Natural killer cell (primary cell): ENCODE results near the gene AP2B1. TPM values are rescaled to one million over a fixed set of nuclear protein-coding genes. Genes with fewer than 3 reads are reported as not detected.
A peak's percentile ranks its signal among the peaks of the same experiment; 100 is the strongest.

ENCODE experiments used
- ATAC-seq, 3 donors: fragments of 150-1000 bp in 2 of 3; fragments of 200-7000 bp in 1 of 3; cut with Tn5 transposase; 1 replicate in 1 of 3; 2 replicates in 2 of 3; pipeline ENCODE4 v1.10.0; 2021; ENCODE audit warnings: mild to moderate bottlenecking in 2 of 3, moderate library complexity in 2 of 3
- DNase-seq, 2 donors: peaks; one replicate each; pipeline versions ENCODE4 v3.0.0 to v3.0.0-alpha.2; 2013 to 2021; ENCODE audit warnings: mixed read lengths in 1 of 2
- H3K27ac ChIP-seq: one replicate; pipeline ENCODE4 v1.5.1; 2013; ENCODE audit warnings: mild to moderate bottlenecking, low read length
- H3K27me3 ChIP-seq: one replicate; pipeline ENCODE4 v1.6.1; 2013; ENCODE audit warnings: low read length; ENCODE audit not compliant: control insufficient read depth, insufficient read depth
- H3K36me3 ChIP-seq: one replicate; pipeline ENCODE4 v1.6.1; 2013; ENCODE audit warnings: low read length; ENCODE audit not compliant: control insufficient read depth, insufficient read depth
- H3K4me1 ChIP-seq: one replicate; pipeline ENCODE4 v1.6.1; 2013; ENCODE audit warnings: low read length; ENCODE audit not compliant: control insufficient read depth, insufficient read depth
- H3K4me3 ChIP-seq: one replicate; pipeline ENCODE4 v1.5.1; 2013; ENCODE audit warnings: low read length
- H3K9me3 ChIP-seq: one replicate; pipeline ENCODE4 v1.6.1; 2013; ENCODE audit warnings: low read length; ENCODE audit not compliant: control insufficient read depth, insufficient read depth
- H3K27ac Mint-ChIP-seq, 2 donors: one replicate each; pipeline ENCODE4 v1.8.0; 2022; ENCODE audit warnings: mild to moderate bottlenecking in 2 of 2, mixed read lengths in 2 of 2, moderate library complexity in 1 of 2
- H3K27me3 Mint-ChIP-seq, 2 donors: one replicate each; pipeline ENCODE4 v1.8.0; 2022; ENCODE audit warnings: low read depth in 2 of 2, mixed read lengths in 2 of 2
- H3K36me3 Mint-ChIP-seq: one replicate; pipeline ENCODE4 v1.8.0; 2022; ENCODE audit warnings: mixed read lengths
- H3K4me1 Mint-ChIP-seq, 2 donors: one replicate each; pipeline ENCODE4 v1.8.0; 2022; ENCODE audit warnings: mixed read lengths in 2 of 2
- H3K4me3 Mint-ChIP-seq: one replicate; pipeline ENCODE4 v1.8.0; 2022; ENCODE audit warnings: mild to moderate bottlenecking, moderate library complexity, mixed read lengths
- H3K9me3 Mint-ChIP-seq, 2 donors: one replicate each; pipeline ENCODE4 v1.8.0; 2022; ENCODE audit warnings: mixed read lengths in 2 of 2
- WGBS: methylation state at CpG from one replicate; pipeline ENCODE4 v1.1.7; 2013; ENCODE audit warnings: missing lambda C conversion rate; ENCODE audit not compliant: insufficient coverage; 5-methylcytosine and 5-hydroxymethylcytosine counted together
- intact Hi-C: fragments of 100-400 bp; cut with micrococcal nuclease; formaldehyde crosslinking; loops from one replicate; pipeline ENCODE4 v1.14.2; 2022
- total RNA-seq, 4 donors: library from RNA; stranded (reverse); fragments of 120-200 nt in 1 of 4; gene quantifications; one replicate each; pipeline versions ENCODE4 v1.2.3 to v1.2.4, GENCODE V29; 2013 to 2022
- TF ChIP-seq, protein P1 (sequence below): fragments of 200-600 bp; IDR thresholded peaks from one replicate; pipeline ENCODE4 v1.8.0; 2022; ENCODE audit warnings: antibody characterized with exemption

Gene AP2B1
- total RNA-seq, 3 donors from 2014 or later (not counting 1 experiment from before 2014, with no cell fraction given) = 111 to 148 (median 139) TPM

DNA sequence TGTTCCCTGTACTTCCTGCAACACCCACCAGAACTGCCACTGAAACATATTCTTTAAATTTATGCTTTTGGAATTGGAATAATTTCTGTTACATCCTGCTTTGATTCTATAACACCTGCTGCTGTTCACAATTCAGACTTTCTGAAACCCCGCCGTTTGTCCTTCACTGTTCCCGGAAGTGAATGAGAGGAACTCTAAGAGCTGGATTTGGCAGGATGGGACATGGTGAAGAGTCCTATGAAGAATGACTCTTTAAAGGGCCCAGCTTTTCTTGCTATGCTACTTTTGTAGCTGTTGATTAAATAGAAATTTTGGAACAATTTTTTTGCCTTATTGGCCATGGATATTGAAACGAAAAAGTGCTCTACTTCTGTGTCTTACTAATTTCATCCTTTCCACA lies 8.9 kb downstream of the AP2B1 start:
- Mint-ChIP-seq H3K27ac (peak overlapping the region in 1 of 2 donors; percentile 1), H3K4me1 (peaks cover 0 to 4% of the 10 kb centered on the region in 2 donors), H3K9me3 (no peaks in the 10 kb centered on the region), H3K27me3 (no peaks in the 10 kb centered on the region), H3K36me3 (peaks cover 33% of the 10 kb centered on the region), H3K4me3 (no peak overlapping the region)
- no peak for ATAC-seq
- Histone ChIP-seq H3K4me1 (no peaks in the 10 kb centered on the region), H3K36me3 (peaks cover 62% of the 10 kb centered on the region), H3K27me3 (no peaks in the 10 kb centered on the region), H3K27ac (no peak overlapping the region), H3K4me3 (no peak overlapping the region), H3K9me3 (no peaks in the 10 kb centered on the region)
- TF ChIP-seq, protein P1, sequence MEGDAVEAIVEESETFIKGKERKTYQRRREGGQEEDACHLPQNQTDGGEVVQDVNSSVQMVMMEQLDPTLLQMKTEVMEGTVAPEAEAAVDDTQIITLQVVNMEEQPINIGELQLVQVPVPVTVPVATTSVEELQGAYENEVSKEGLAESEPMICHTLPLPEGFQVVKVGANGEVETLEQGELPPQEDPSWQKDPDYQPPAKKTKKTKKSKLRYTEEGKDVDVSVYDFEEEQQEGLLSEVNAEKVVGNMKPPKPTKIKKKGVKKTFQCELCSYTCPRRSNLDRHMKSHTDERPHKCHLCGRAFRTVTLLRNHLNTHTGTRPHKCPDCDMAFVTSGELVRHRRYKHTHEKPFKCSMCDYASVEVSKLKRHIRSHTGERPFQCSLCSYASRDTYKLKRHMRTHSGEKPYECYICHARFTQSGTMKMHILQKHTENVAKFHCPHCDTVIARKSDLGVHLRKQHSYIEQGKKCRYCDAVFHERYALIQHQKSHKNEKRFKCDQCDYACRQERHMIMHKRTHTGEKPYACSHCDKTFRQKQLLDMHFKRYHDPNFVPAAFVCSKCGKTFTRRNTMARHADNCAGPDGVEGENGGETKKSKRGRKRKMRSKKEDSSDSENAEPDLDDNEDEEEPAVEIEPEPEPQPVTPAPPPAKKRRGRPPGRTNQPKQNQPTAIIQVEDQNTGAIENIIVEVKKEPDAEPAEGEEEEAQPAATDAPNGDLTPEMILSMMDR = no peak
- intact Hi-C loops = no loop called here
- DNase-seq = no peak
- WGBS = 100% methylated on average over 3 of the region's 4 CpGs

DNA sequence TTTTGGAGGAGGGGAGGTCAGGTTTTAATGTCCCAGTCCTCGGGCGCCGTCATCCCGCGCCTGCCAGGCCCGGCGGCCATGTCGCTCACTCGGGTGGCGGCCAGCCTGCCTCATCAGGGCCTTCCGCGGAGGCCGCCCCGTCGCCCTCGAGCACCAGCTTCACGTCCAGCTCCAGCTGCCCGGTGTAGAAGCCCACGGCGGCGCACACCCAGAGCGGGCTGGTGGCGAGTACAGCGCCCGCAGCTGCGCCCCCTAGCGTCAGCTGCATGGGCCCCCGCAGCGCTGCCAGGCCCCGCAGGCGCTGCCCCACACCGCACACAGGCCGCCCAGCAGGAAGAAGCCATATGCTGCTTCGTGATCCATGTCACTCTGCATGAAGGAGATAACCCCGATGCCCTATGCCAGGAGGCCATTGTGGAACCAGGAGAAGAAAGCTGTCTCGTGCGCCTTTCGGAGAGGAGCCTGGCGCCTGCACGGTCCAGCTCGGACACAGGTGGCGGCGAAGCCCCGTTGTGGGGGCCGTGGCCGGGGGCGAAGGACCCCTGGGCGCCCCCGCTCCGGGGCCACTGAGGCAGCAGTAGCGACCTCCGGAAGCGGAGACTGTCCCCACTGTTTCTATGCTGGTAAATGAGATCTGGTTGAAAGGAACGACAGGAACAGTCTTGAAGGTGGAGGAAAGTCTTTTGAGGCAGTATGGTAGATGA lies 9.6 kb downstream of the AP2B1 start:
- Mint-ChIP-seq H3K4me1 (peaks cover 0 to 4% of the 10 kb centered on the region in 2 donors), H3K27me3 (no peaks in the 10 kb centered on the region), H3K4me3 (no peak overlapping the region), H3K9me3 (no peaks in the 10 kb centered on the region), H3K36me3 (peaks cover 33% of the 10 kb centered on the region), H3K27ac (no peak overlapping the region)
- TF ChIP-seq, protein P1 = no peak
- no peak overlapping the region for H3K27ac ChIP-seq
- DNase-seq (no peak), ATAC-seq (no peak)
- H3K4me3 ChIP-seq = no peak overlapping the region
- intact Hi-C loops = no loop called here
- no peaks in the 10 kb centered on the region for H3K9me3 ChIP-seq
- H3K36me3 ChIP-seq = peaks cover 68% of the 10 kb centered on the region
- 98% methylated on average over 54 of the region's 54 CpGs for WGBS
- H3K27me3 ChIP-seq = no peaks in the 10 kb centered on the region
- H3K4me1 ChIP-seq = no peaks in the 10 kb centered on the region

DNA sequence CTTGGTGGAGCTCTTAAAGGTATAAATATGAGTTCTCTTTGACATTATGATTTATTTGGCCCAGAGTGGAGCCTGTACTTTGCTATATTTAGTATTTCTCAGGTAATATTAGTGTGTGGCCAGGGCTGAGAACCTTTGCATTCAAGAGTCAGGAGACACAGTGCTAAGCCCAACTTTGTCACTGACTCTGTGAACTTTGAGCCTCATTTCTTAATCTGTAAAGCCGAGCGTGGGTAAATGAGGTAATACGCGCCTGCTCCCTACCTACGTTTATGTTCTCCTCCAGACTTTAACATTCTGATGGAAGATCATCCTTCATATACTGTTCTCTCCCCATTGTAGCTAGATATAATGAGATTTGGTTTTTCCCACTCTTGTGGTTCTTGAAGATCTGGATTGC lies 10.5 kb downstream of the AP2B1 start:
- H3K27me3 Mint-ChIP-seq = no peaks in the 10 kb centered on the region
- no peak for ATAC-seq
- Histone ChIP-seq H3K4me3 (no peak overlapping the region), H3K4me1 (no peaks in the 10 kb centered on the region), H3K36me3 (peaks cover 75% of the 10 kb centered on the region), H3K27me3 (no peaks in the 10 kb centered on the region), H3K27ac (no peak overlapping the region), H3K9me3 (no peaks in the 10 kb centered on the region)
- H3K36me3 Mint-ChIP-seq = peaks cover 33% of the 10 kb centered on the region
- TF ChIP-seq, protein P1 = no peak
- no peak overlapping the region for H3K27ac Mint-ChIP-seq
- H3K4me3 Mint-ChIP-seq = no peak overlapping the region
- no peaks in the 10 kb centered on the region for H3K9me3 Mint-ChIP-seq
- WGBS = 90% methylated on average over 4 of the region's 5 CpGs
- intact Hi-C loops = no loop called here
- DNase-seq = no peak
- peaks cover 0 to 4% of the 10 kb centered on the region in 2 donors for H3K4me1 Mint-ChIP-seq

DNA sequence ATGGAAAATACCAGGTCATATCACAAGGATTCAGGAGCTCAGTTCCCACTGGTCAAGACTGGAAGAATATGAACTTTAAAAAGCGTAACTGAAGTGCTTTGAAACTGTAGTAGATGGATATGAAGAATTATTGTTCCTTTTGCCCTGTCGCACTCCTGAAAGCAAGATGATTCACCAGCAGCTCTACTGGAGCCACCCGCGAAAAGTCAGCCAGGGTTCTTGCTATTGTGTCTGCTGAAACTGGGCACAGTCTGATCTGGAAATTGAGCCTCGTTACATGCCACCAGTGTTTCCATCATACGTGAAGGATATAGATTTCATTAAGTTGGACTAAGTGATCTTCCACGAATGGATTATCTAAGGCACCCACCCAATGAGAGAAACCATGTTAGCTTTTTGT lies 16.6 kb downstream of the AP2B1 start:
- H3K4me3 ChIP-seq = no peak overlapping the region
- no peak overlapping the region for H3K27ac ChIP-seq
- no peaks in the 10 kb centered on the region for H3K9me3 Mint-ChIP-seq
- H3K4me3 Mint-ChIP-seq = no peak overlapping the region
- no peak for ATAC-seq
- TF ChIP-seq, protein P1 = no peak
- intact Hi-C loops = no loop called here
- H3K36me3 Mint-ChIP-seq = peaks cover 10% of the 10 kb centered on the region
- H3K4me1 ChIP-seq = no peaks in the 10 kb centered on the region
- no peaks in the 10 kb centered on the region for H3K9me3 ChIP-seq
- DNase-seq = no peak
- no peaks in the 10 kb centered on the region for H3K27me3 Mint-ChIP-seq
- H3K27me3 ChIP-seq = no peaks in the 10 kb centered on the region
- peaks cover 73% of the 10 kb centered on the region for H3K36me3 ChIP-seq
- no peak overlapping the region for H3K27ac Mint-ChIP-seq
- 98% methylated on average over 6 of the region's 7 CpGs for WGBS
- H3K4me1 Mint-ChIP-seq = no peaks in the 10 kb centered on the region
